Prostate gland (tissue), 2 donors: Measurements from ENCODE around the gene ITIH5.

Experiments used
- CTCF ChIP-seq, 4 experiments: fragments of 200-600 bp in 2 of 4; fragments of 450-650 bp in 2 of 4; sonication (generic) in 2 of 4; IDR thresholded peaks; 1 replicate in 3 of 4; 2 replicates in 1 of 4; pipeline ENCODE4 v1.5.1; 2016 to 2019; ENCODE audit warnings: antibody characterized with exemption in 4 of 4, mild to moderate bottlenecking in 2 of 4, moderate library complexity in 2 of 4
- POLR2A ChIP-seq: fragments of 450-650 bp; IDR thresholded peaks from one replicate; pipeline ENCODE4 v1.6.1; 2016; ENCODE audit warnings: antibody characterized with exemption, mild to moderate bottlenecking

GRCh38 chr10:7707102-7707501, 40.3 kb upstream of the ITIH5 start:
- no peak for TF ChIP-seq POLR2A
- no peak for TF ChIP-seq CTCF (IDR thresholded peaks at IDR 0.05)
